Dedifferentiated amniotic fluid mesenchymal stem cell (primary cell): ENCODE results near the gene IBSP.

Experiments used
- DNase-seq: peaks from one replicate; pipeline ENCODE4 v3.0.0-alpha.2; 2016; ENCODE audit errors: extremely low spot score

Gene IBSP

GRCh38 chr4:87799301-87800113 lies at the start of gene IBSP:
IBSP (plus strand) TSS chr4:87799554; CDS start chr4:87802362, 2,808 bp downstream.
- DNase-seq, result no peak

- DNase-seq, result no peak
These were observed 49.5 kb upstream of the IBSP start for GRCh38 chr4:87749883-87750282.

GRCh38 chr4:87758270-87758669 lies 41.1 kb upstream of the IBSP start:
- no peak for DNase-seq

- DNase-seq, result no peak
These were observed 37.0 kb upstream of the IBSP start for GRCh38 chr4:87762311-87762710.

GRCh38 chr4:87781569-87781968 lies 17.8 kb upstream of the IBSP start:
- DNase-seq, result no peak

GRCh38 chr4:87783781-87784180 lies 15.6 kb upstream of the IBSP start:
- no peak for DNase-seq

GRCh38 chr4:87785731-87786509 lies 13.4 kb upstream of the IBSP start:
- DNase-seq, result no peak

- DNase-seq, result no peak
These were observed 3.5 kb downstream of the IBSP start for GRCh38 chr4:87802858-87803257.

- no peak for DNase-seq
These were observed 4.1 kb downstream of the IBSP start for GRCh38 chr4:87803421-87803820.

GRCh38 chr4:87804871-87805270 lies 5.5 kb downstream of the IBSP start:
- DNase-seq, result no peak

GRCh38 chr4:87805971-87806370 lies 6.6 kb downstream of the IBSP start:
- no peak for DNase-seq

- no peak for DNase-seq
These were observed 7.2 kb downstream of the IBSP start for GRCh38 chr4:87806520-87806919.

- no peak for DNase-seq
These were observed 8.0 kb downstream of the IBSP start for GRCh38 chr4:87807402-87807801.

- no peak for DNase-seq
These were observed 12.6 kb downstream of the IBSP start for GRCh38 chr4:87811977-87812376.

- no peak for DNase-seq
These were observed 20.0 kb downstream of the IBSP start for GRCh38 chr4:87819281-87819919.

GRCh38 chr4:87823200-87823599 lies 23.8 kb downstream of the IBSP start:
- no peak for DNase-seq

GRCh38 chr4:87823724-87824123 lies 24.4 kb downstream of the IBSP start:
- DNase-seq, result no peak

- DNase-seq, result no peak
These were observed 25.0 kb downstream of the IBSP start for GRCh38 chr4:87824352-87824751.

GRCh38 chr4:87832669-87833068 lies 33.3 kb downstream of the IBSP start, which contains the start of gene MEPE:
MEPE (plus strand) TSS chr4:87832969; CDS start chr4:87834715, 1,746 bp downstream.
- DNase-seq, result no peak

GRCh38 chr4:87834401-87834800 lies 35.0 kb downstream of the IBSP start:
- no peak for DNase-seq

GRCh38 chr4:87835197-87835596 lies 35.8 kb downstream of the IBSP start:
- DNase-seq, result no peak

GRCh38 chr4:87835743-87836142 lies 36.4 kb downstream of the IBSP start:
- no peak for DNase-seq
